ENCODE results near the gene ERBIN. TPM values are rescaled to one million over a fixed set of nuclear protein-coding genes. Genes with fewer than 3 reads are reported as not detected.

ERBIN gene
- polyA plus RNA-seq, 3 donors, result 25.2 to 43.3 (median 28.6) TPM

DNA sequence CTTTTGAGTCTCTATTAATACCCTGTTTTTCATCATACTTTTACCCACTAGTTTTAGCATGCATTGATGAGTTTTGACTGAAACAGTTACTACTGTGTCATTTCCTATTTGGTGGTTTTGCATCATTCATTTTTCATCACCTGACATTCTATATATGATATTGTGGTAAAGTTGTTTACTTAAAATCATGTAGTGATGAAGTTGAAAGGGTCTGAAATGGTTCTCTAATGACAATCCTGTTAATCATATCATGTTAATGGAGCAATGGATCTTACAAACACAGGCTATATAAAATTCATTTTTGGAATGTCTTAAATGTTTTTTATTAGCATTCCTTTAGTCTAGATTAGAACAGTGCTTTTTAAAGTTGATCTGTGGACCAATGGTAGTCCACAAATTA is 84.1 kb downstream of the ERBIN start:
- Histone ChIP-seq H3K4me3 (replicated peaks in 1 of 3; ENCODE audit: low read depth in 2 of 3, low read length in 3 of 3) (no peak overlapping the region), H3K79me2 (ENCODE audit: insufficient read depth, low read length) (peaks cover 7% of the 10 kb centered on the region)
- TF ChIP-seq CTCF (IDR thresholded peaks at IDR 0.05), result no peak

DNA sequence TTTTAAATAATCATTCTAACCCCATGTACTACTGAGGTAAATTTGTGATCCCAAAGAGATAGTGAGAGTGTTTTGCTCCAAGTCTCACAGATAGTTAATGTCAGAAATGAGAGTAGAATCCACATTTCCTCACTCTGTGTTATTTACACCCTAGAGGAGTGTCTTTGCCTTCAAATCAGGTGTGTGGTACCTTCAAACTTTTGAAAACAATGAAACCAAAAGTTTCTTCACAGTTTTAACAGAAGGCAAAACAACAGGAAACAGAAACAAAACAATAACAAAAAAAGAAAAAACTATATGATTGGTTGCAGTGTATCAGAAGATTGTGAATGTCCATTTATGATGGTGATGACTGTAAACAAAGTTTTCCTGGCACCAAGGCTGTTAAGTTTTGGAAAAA is 85.9 kb downstream of the ERBIN start:
- H3K4me3 Mint-ChIP-seq, result no peak overlapping the region
- intact Hi-C loops (cut with micrococcal nuclease), result no loop called here
- H3K79me2 ChIP-seq (ENCODE audit: insufficient read depth, low read length), result peaks cover 7% of the 10 kb centered on the region
- peaks cover 8% of the 10 kb centered on the region for H3K4me1 Mint-ChIP-seq
- no peaks in the 10 kb centered on the region for H3K9me3 ChIP-seq (replicated peaks in 1 of 2; ENCODE audit: control insufficient read depth in 1 of 2, insufficient read depth in 1 of 2, low read length in 2 of 2)
- peaks cover 68% of the 10 kb centered on the region for H4K20me1 ChIP-seq (ENCODE audit: insufficient read depth, low read length)
- H3K4me3 ChIP-seq (replicated peaks in 1 of 3; ENCODE audit: low read depth in 2 of 3, low read length in 3 of 3), result no peak overlapping the region
- peaks cover 43 to 59% of the 10 kb centered on the region in 2 donors for H3K36me3 ChIP-seq (replicated peaks in 1 of 2; ENCODE audit: control insufficient read depth in 1 of 2, insufficient read depth in 2 of 2, low read length in 2 of 2)
- H3K27ac Mint-ChIP-seq, result no peak overlapping the region
- DNase-seq, result no peak
- H3K27me3 ChIP-seq (ENCODE audit: control insufficient read depth in 2 of 2, insufficient read depth in 2 of 2, low read length in 2 of 2), result no peaks in the 10 kb centered on the region
- no peaks in the 10 kb centered on the region for H3K4me1 ChIP-seq (ENCODE audit: control insufficient read depth in 1 of 2, insufficient read depth in 2 of 2, low read length in 2 of 2)
- no peaks in the 10 kb centered on the region for H3K9me3 Mint-ChIP-seq
- H2AFZ ChIP-seq (ENCODE audit: insufficient read depth, low read depth, low read length, poor library complexity, severe bottlenecking), result no peak overlapping the region
- H3K4me2 ChIP-seq (replicated peaks; ENCODE audit: extremely low read depth, low read length, poor library complexity, severe bottlenecking), result no peak overlapping the region
- no peak overlapping the region for H3K9ac ChIP-seq (ENCODE audit: insufficient read depth, low read length, poor library complexity, severe bottlenecking)
- no peak overlapping the region for H3K27ac ChIP-seq (ENCODE audit: low read depth in 1 of 2, low read length in 2 of 2)
- peaks cover 36 to 48% of the 10 kb centered on the region in 2 donors for H3K36me3 Mint-ChIP-seq
- H3K27me3 Mint-ChIP-seq (ENCODE audit: low read depth in 3 of 3), result no peaks in the 10 kb centered on the region
- TF ChIP-seq CTCF (IDR thresholded peaks at IDR 0.05), result no peak

More for the DNA sequence above, 84.1 kb downstream of the ERBIN start:
- intact Hi-C loops (cut with micrococcal nuclease), result no loop called here
- no peaks in the 10 kb centered on the region for H3K27me3 Mint-ChIP-seq (ENCODE audit: low read depth in 3 of 3)
- Histone ChIP-seq H3K4me1 (ENCODE audit: control insufficient read depth in 1 of 2, insufficient read depth in 2 of 2, low read length in 2 of 2) (no peaks in the 10 kb centered on the region), H3K4me2 (replicated peaks; ENCODE audit: extremely low read depth, low read length, poor library complexity, severe bottlenecking) (no peak overlapping the region), H3K36me3 (replicated peaks in 1 of 2; ENCODE audit: control insufficient read depth in 1 of 2, insufficient read depth in 2 of 2, low read length in 2 of 2) (peaks cover 37 to 44% of the 10 kb centered on the region in 2 donors), H3K27me3 (ENCODE audit: control insufficient read depth in 2 of 2, insufficient read depth in 2 of 2, low read length in 2 of 2) (no peaks in the 10 kb centered on the region), H3K9ac (ENCODE audit: insufficient read depth, low read length, poor library complexity, severe bottlenecking) (no peak overlapping the region), H4K20me1 (ENCODE audit: insufficient read depth, low read length) (peaks cover 54% of the 10 kb centered on the region), H3K27ac (ENCODE audit: low read depth in 1 of 2, low read length in 2 of 2) (no peak overlapping the region), H2AFZ (ENCODE audit: insufficient read depth, low read depth, low read length, poor library complexity, severe bottlenecking) (no peak overlapping the region), H3K9me3 (replicated peaks in 1 of 2; ENCODE audit: control insufficient read depth in 1 of 2, insufficient read depth in 1 of 2, low read length in 2 of 2) (no peaks in the 10 kb centered on the region)
- no peak overlapping the region for H3K27ac Mint-ChIP-seq
- no peak overlapping the region for H3K4me3 Mint-ChIP-seq
- peaks cover 0 to 4% (median 0%) of the 10 kb centered on the region in 7 donors for H3K9me3 Mint-ChIP-seq
- no peak for DNase-seq
- peaks cover 10% of the 10 kb centered on the region for H3K4me1 Mint-ChIP-seq
- peaks cover 35 to 40% of the 10 kb centered on the region in 2 donors for H3K36me3 Mint-ChIP-seq
